Measurements from ENCODE around the gene GLT1D1.

The GLT1D1 gene

GRCh38 chr12:128968668-128969067 is 115.4 kb downstream of the GLT1D1 start:
- no peak for DNase-seq (ENCODE audit: insufficient read length, low spot score)

GRCh38 chr12:128969480-128970055 is 116.3 kb downstream of the GLT1D1 start:
- TF ChIP-seq SPI1 (IDR thresholded peaks at IDR 0.05; ENCODE audit: low read depth, low read length) (no peak), POLR2A (IDR thresholded peaks at IDR 0.05; ENCODE audit: low read depth, low read length) (no peak), PAX5 (IDR thresholded peaks at IDR 0.05; ENCODE audit: insufficient read depth, low read length, severe bottlenecking) (no peak)
- peak; percentile 82 for DNase-seq (ENCODE audit: insufficient read length, low spot score)
- FAIRE-seq, result peak; percentile 96

More at GRCh38 chr12:128968668-128969067, 115.4 kb downstream of the GLT1D1 start:
- no peak for FAIRE-seq
- TF ChIP-seq POLR2A (IDR thresholded peaks at IDR 0.05; ENCODE audit: low read depth, low read length) (no peak), SPI1 (IDR thresholded peaks at IDR 0.05; ENCODE audit: low read depth, low read length) (no peak), POLR2AphosphoS5 (IDR thresholded peaks at IDR 0.05; ENCODE audit: low read depth, low read length) (no peak), TAF1 (IDR thresholded peaks at IDR 0.05; ENCODE audit: low read depth, low read length) (no peak), PAX5 (IDR thresholded peaks at IDR 0.05; ENCODE audit: insufficient read depth, low read length, severe bottlenecking) (no peak), POU2F2 (IDR thresholded peaks at IDR 0.05; ENCODE audit: low read depth, low read length) (no peak)

GRCh38 chr12:128970110-128970509 is 116.8 kb downstream of the GLT1D1 start:
- peak; percentile 20 for FAIRE-seq
- no peak for TF ChIP-seq POLR2AphosphoS5 (IDR thresholded peaks at IDR 0.05; ENCODE audit: low read depth, low read length)
- TF ChIP-seq TAF1 (IDR thresholded peaks at IDR 0.05; ENCODE audit: low read depth, low read length), result no peak
- no peak for TF ChIP-seq PAX5 (IDR thresholded peaks at IDR 0.05; ENCODE audit: insufficient read depth, low read length, severe bottlenecking)
- no peak for TF ChIP-seq POLR2A (IDR thresholded peaks at IDR 0.05; ENCODE audit: low read depth, low read length)
- TF ChIP-seq POU2F2 (IDR thresholded peaks at IDR 0.05; ENCODE audit: low read depth, low read length), result no peak
- TF ChIP-seq SPI1 (IDR thresholded peaks at IDR 0.05; ENCODE audit: low read depth, low read length), result no peak
- DNase-seq (ENCODE audit: insufficient read length, low spot score), result no peak

- no peak for DNase-seq (ENCODE audit: insufficient read length, low spot score)
- FAIRE-seq, result no peak
- TF ChIP-seq SPI1 (IDR thresholded peaks at IDR 0.05; ENCODE audit: low read depth, low read length) (no peak), TAF1 (IDR thresholded peaks at IDR 0.05; ENCODE audit: low read depth, low read length) (no peak), POLR2AphosphoS5 (IDR thresholded peaks at IDR 0.05; ENCODE audit: low read depth, low read length) (no peak), POLR2A (IDR thresholded peaks at IDR 0.05; ENCODE audit: low read depth, low read length) (no peak), POU2F2 (IDR thresholded peaks at IDR 0.05; ENCODE audit: low read depth, low read length) (no peak), PAX5 (IDR thresholded peaks at IDR 0.05; ENCODE audit: insufficient read depth, low read length, severe bottlenecking) (no peak)
Observed at GRCh38 chr12:128970941-128971340, 117.7 kb downstream of the GLT1D1 start.

- TF ChIP-seq PAX5 (IDR thresholded peaks at IDR 0.05; ENCODE audit: insufficient read depth, low read length, severe bottlenecking) (no peak), POLR2A (IDR thresholded peaks at IDR 0.05; ENCODE audit: low read depth, low read length) (no peak), POU2F2 (IDR thresholded peaks at IDR 0.05; ENCODE audit: low read depth, low read length) (no peak), SPI1 (IDR thresholded peaks at IDR 0.05; ENCODE audit: low read depth, low read length) (no peak), POLR2AphosphoS5 (IDR thresholded peaks at IDR 0.05; ENCODE audit: low read depth, low read length) (no peak), TAF1 (IDR thresholded peaks at IDR 0.05; ENCODE audit: low read depth, low read length) (no peak)
- DNase-seq (ENCODE audit: insufficient read length, low spot score) (no peak), FAIRE-seq (no peak)
Observed at GRCh38 chr12:128971802-128972201, 118.5 kb downstream of the GLT1D1 start.

GRCh38 chr12:128973883-128974681 is 120.8 kb downstream of the GLT1D1 start:
- no peak for DNase-seq (ENCODE audit: insufficient read length, low spot score)
- TF ChIP-seq PAX5 (IDR thresholded peaks at IDR 0.05; ENCODE audit: insufficient read depth, low read length, severe bottlenecking) (no peak), POLR2A (IDR thresholded peaks at IDR 0.05; ENCODE audit: low read depth, low read length) (no peak), SPI1 (IDR thresholded peaks at IDR 0.05; ENCODE audit: low read depth, low read length) (no peak)
- no peak for FAIRE-seq

GRCh38 chr12:128974881-128975280 is 121.6 kb downstream of the GLT1D1 start:
- FAIRE-seq (no peak), DNase-seq (ENCODE audit: insufficient read length, low spot score) (no peak)
- TF ChIP-seq SPI1 (IDR thresholded peaks at IDR 0.05; ENCODE audit: low read depth, low read length), result no peak
- TF ChIP-seq POLR2A (IDR thresholded peaks at IDR 0.05; ENCODE audit: low read depth, low read length), result no peak
- no peak for TF ChIP-seq PAX5 (IDR thresholded peaks at IDR 0.05; ENCODE audit: insufficient read depth, low read length, severe bottlenecking)
- no peak for TF ChIP-seq TAF1 (IDR thresholded peaks at IDR 0.05; ENCODE audit: low read depth, low read length)
- no peak for TF ChIP-seq POU2F2 (IDR thresholded peaks at IDR 0.05; ENCODE audit: low read depth, low read length)
- TF ChIP-seq POLR2AphosphoS5 (IDR thresholded peaks at IDR 0.05; ENCODE audit: low read depth, low read length), result no peak

- FAIRE-seq, result no peak
- DNase-seq (ENCODE audit: insufficient read length, low spot score), result no peak
- no peak for TF ChIP-seq SPI1 (IDR thresholded peaks at IDR 0.05; ENCODE audit: low read depth, low read length)
- no peak for TF ChIP-seq PAX5 (IDR thresholded peaks at IDR 0.05; ENCODE audit: insufficient read depth, low read length, severe bottlenecking)
- no peak for TF ChIP-seq POLR2AphosphoS5 (IDR thresholded peaks at IDR 0.05; ENCODE audit: low read depth, low read length)
- no peak for TF ChIP-seq POU2F2 (IDR thresholded peaks at IDR 0.05; ENCODE audit: low read depth, low read length)
- TF ChIP-seq POLR2A (IDR thresholded peaks at IDR 0.05; ENCODE audit: low read depth, low read length), result no peak
- TF ChIP-seq TAF1 (IDR thresholded peaks at IDR 0.05; ENCODE audit: low read depth, low read length), result no peak
Observed at GRCh38 chr12:128976120-128976738, 123.0 kb downstream of the GLT1D1 start.

- TF ChIP-seq POLR2A (IDR thresholded peaks at IDR 0.05; ENCODE audit: low read depth, low read length) (no peak), PAX5 (IDR thresholded peaks at IDR 0.05; ENCODE audit: insufficient read depth, low read length, severe bottlenecking) (no peak), TAF1 (IDR thresholded peaks at IDR 0.05; ENCODE audit: low read depth, low read length) (no peak), POU2F2 (IDR thresholded peaks at IDR 0.05; ENCODE audit: low read depth, low read length) (no peak), POLR2AphosphoS5 (IDR thresholded peaks at IDR 0.05; ENCODE audit: low read depth, low read length) (no peak), SPI1 (IDR thresholded peaks at IDR 0.05; ENCODE audit: low read depth, low read length) (no peak)
- DNase-seq (ENCODE audit: insufficient read length, low spot score) (no peak), FAIRE-seq (no peak)
Observed at GRCh38 chr12:128977441-128977840, 124.2 kb downstream of the GLT1D1 start.

Measured in GM12891 (cell line).